Neural cell (in vitro differentiated cells): ENCODE results near the gene RPGRIP1L. TPM values are rescaled to one million over a fixed set of nuclear protein-coding genes. Genes with fewer than 3 reads are reported as not detected.

Source experiments
- H2AFZ ChIP-seq: fragments of 200-600, 300-800 bp; sonication (generic), shearing (Covaris generic); 2 replicates; pipeline ENCODE4 v1.6.0; 2014; ENCODE audit warnings: low read depth, mild to moderate bottlenecking, antibody characterized with exemption, low read length, moderate library complexity
- H3F3A ChIP-seq: fragments of 200-600 bp; shearing (Covaris generic); 2 replicates; pipeline ENCODE4 v1.6.1; 2016; ENCODE audit warnings: mild to moderate bottlenecking, moderate library complexity, mixed read lengths, antibody characterized with exemption, low read length; ENCODE audit not compliant: insufficient read depth, poor library complexity, severe bottlenecking
- H3K27ac ChIP-seq: fragments of 200-600, 300-800 bp; sonication (generic), shearing (Covaris generic); 2 replicates; pipeline ENCODE4 v1.5.1; 2014; ENCODE audit warnings: mild to moderate bottlenecking, low read length, moderate library complexity
- H3K27me3 ChIP-seq: fragments of 300-800, 200-600 bp; sonication (generic), shearing (Covaris generic); 2 replicates; pipeline ENCODE4 v1.6.0; 2014; ENCODE audit warnings: mild to moderate bottlenecking, low read depth, low read length, moderate library complexity; ENCODE audit not compliant: insufficient read depth
- H3K36me3 ChIP-seq: fragments of 300-800, 200-600 bp; sonication (generic), shearing (Covaris generic); 2 replicates; pipeline ENCODE4 v1.5.1; 2014; ENCODE audit warnings: mild to moderate bottlenecking, antibody characterized with exemption, low read length, moderate library complexity; ENCODE audit not compliant: insufficient read depth
- H3K4me2 ChIP-seq: fragments of 300-800, 200-600 bp; sonication (generic), shearing (Covaris generic); 2 replicates; pipeline ENCODE4 v1.6.0; 2014; ENCODE audit warnings: mild to moderate bottlenecking, low read length
- H3K4me3 ChIP-seq: fragments of 300-800, 200-600 bp; sonication (generic), shearing (Covaris generic); 2 replicates; pipeline ENCODE4 v1.5.1; 2014; ENCODE audit warnings: mild to moderate bottlenecking, low read length, moderate library complexity
- H3K79me2 ChIP-seq: fragments of 200-600 bp; shearing (Covaris generic); replicated peaks from 2 replicates; pipeline ENCODE4 v1.6.0; 2014; ENCODE audit warnings: mild to moderate bottlenecking, low read length, moderate library complexity; ENCODE audit not compliant: insufficient read depth
- H3K9ac ChIP-seq: fragments of 300-800, 200-600 bp; sonication (generic), shearing (Covaris generic); 2 replicates; pipeline ENCODE4 v1.6.1; 2016; ENCODE audit warnings: mild to moderate bottlenecking, low read length, mixed read lengths
- H3K9me2 ChIP-seq: fragments of 200-600 bp; shearing (Covaris generic); 2 replicates; pipeline ENCODE4 v1.6.1; 2016; ENCODE audit warnings: mild to moderate bottlenecking, low read length, mixed read lengths; ENCODE audit not compliant: insufficient read depth
- H3K9me3 ChIP-seq: fragments of 200-600, 300-800 bp; sonication (generic), shearing (Covaris generic); 2 replicates; pipeline ENCODE4 v1.6.1; 2016; ENCODE audit warnings: mild to moderate bottlenecking, mixed run types, low read length, moderate library complexity, mixed read lengths
- H4K20me1 ChIP-seq: fragments of 200-600 bp; shearing (Covaris generic); 2 replicates; pipeline ENCODE4 v1.6.1; 2016; ENCODE audit warnings: mild to moderate bottlenecking, mixed run types; ENCODE audit not compliant: insufficient read depth
- EP300 ChIP-seq: fragments of 450-650 bp; conservative IDR thresholded peaks from 2 replicates; pipeline ENCODE4 v1.6.1; 2014; ENCODE audit warnings: antibody characterized with exemption, mild to moderate bottlenecking, moderate library complexity; ENCODE audit not compliant: poor library complexity, severe bottlenecking
- EZH2 ChIP-seq: fragments of 200-600, 300-800 bp; shearing (Covaris generic), sonication (generic); IDR thresholded peaks from 2 replicates; pipeline ENCODE4 v1.6.1; 2014; ENCODE audit warnings: antibody characterized with exemption, low read length, borderline replicate concordance, mild to moderate bottlenecking; ENCODE audit not compliant: insufficient read depth, poor library complexity, severe bottlenecking
- MXI1 ChIP-seq: fragments of 450-650 bp; conservative IDR thresholded peaks from 2 replicates; pipeline ENCODE4 v1.6.1; 2014; ENCODE audit warnings: antibody characterized with exemption, mild to moderate bottlenecking; ENCODE audit not compliant: poor library complexity, severe bottlenecking
- POLR2AphosphoS5 ChIP-seq: IDR thresholded peaks from 2 replicates; pipeline ENCODE4 v1.6.1; 2012
- RAD21 ChIP-seq: fragments of 450-650 bp; conservative IDR thresholded peaks from 2 replicates; pipeline ENCODE4 v1.6.1; 2014; ENCODE audit warnings: antibody characterized with exemption, mild to moderate bottlenecking, moderate library complexity
- SMC3 ChIP-seq: fragments of 450-650 bp; conservative IDR thresholded peaks from 2 replicates; pipeline ENCODE4 v1.6.1; 2014; ENCODE audit warnings: antibody characterized with exemption, mild to moderate bottlenecking, moderate library complexity; ENCODE audit not compliant: poor library complexity
- TAF1 ChIP-seq: IDR thresholded peaks from 2 replicates; pipeline ENCODE4 v1.6.1; 2012; ENCODE audit warnings: low read depth
- polyA plus RNA-seq: library from polyadenylated mRNA; depleted of rRNA; stranded (reverse); fragments of >200 nt; gene quantifications from 2 replicates; pipeline ENCODE4 v1.2.3, GENCODE V29; 2014
- TF ChIP-seq, protein P1 (sequence below): fragments of 450-650 bp; IDR thresholded peaks from 2 replicates; pipeline ENCODE4 v1.5.1; 2014; ENCODE audit warnings: antibody characterized with exemption, mild to moderate bottlenecking, moderate library complexity; ENCODE audit not compliant: poor library complexity, severe bottlenecking
- TF ChIP-seq, protein P2 (sequence below): IDR thresholded peaks from 2 replicates; pipeline ENCODE4 v1.6.1; 2012; ENCODE audit warnings: borderline replicate concordance

RPGRIP1L gene
- polyA plus RNA-seq, 1 donor from 2014 or later: 24.6 TPM

DNA sequence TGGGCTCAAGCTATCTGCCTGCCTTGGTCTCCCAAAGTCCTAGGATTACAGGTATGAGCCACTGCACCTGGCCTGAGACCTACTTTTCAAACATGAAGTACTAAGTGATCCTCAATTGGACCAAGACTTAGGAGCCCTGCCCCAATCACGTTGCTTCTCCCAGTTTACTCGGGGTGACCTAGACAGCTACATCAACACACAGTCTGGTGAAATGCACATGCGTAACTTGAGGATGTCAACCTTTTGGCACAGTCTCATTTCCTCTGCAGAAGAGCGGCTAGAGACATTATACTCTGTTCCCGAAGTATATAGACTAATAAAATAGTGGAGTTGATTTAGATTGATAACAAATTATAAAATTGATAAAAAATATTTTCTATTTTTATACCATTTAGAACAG is 17.4 kb upstream of the RPGRIP1L start:
- no peaks in the 10 kb centered on the region for H3K9me2 ChIP-seq
- no peaks in the 10 kb centered on the region for H3K27me3 ChIP-seq
- peaks cover 17% of the 10 kb centered on the region for H3K79me2 ChIP-seq
- H3K36me3 ChIP-seq: no peaks in the 10 kb centered on the region
- H2AFZ ChIP-seq: no peak overlapping the region
- no peak overlapping the region for H3K4me2 ChIP-seq
- H3F3A ChIP-seq: peaks cover 8% of the 10 kb centered on the region
- no peak overlapping the region for H3K4me3 ChIP-seq
- H3K9me3 ChIP-seq: no peaks in the 10 kb centered on the region
- no peak overlapping the region for H3K9ac ChIP-seq
- no peak overlapping the region for H3K27ac ChIP-seq
- no peaks in the 10 kb centered on the region for H4K20me1 ChIP-seq
- TF ChIP-seq EP300: no peak
- TF ChIP-seq, protein P1, sequence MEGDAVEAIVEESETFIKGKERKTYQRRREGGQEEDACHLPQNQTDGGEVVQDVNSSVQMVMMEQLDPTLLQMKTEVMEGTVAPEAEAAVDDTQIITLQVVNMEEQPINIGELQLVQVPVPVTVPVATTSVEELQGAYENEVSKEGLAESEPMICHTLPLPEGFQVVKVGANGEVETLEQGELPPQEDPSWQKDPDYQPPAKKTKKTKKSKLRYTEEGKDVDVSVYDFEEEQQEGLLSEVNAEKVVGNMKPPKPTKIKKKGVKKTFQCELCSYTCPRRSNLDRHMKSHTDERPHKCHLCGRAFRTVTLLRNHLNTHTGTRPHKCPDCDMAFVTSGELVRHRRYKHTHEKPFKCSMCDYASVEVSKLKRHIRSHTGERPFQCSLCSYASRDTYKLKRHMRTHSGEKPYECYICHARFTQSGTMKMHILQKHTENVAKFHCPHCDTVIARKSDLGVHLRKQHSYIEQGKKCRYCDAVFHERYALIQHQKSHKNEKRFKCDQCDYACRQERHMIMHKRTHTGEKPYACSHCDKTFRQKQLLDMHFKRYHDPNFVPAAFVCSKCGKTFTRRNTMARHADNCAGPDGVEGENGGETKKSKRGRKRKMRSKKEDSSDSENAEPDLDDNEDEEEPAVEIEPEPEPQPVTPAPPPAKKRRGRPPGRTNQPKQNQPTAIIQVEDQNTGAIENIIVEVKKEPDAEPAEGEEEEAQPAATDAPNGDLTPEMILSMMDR: no peak
- TF ChIP-seq RAD21: no peak
- no peak for TF ChIP-seq SMC3

DNA sequence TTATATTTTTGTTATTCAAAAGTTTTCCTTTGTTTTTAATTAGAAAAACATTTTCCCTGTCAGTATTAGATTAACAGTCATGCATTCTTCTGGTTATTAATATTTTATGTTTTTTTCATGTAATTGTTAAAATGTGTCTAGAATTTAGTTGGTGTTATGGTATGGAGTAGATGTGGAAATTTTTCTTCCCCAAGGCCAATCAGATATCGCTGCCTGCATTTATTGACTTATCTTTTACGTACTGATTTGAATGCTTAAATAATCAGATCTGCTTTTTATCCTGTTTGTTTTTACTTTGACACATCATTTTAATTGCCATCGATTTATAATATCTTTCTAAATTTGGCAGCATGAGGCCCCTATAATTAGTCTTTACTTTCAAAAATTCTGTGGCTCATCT is 13.9 kb upstream of the RPGRIP1L start:
- Histone ChIP-seq H3K79me2 (peaks cover 17% of the 10 kb centered on the region), H4K20me1 (no peaks in the 10 kb centered on the region), H3F3A (peaks cover 15% of the 10 kb centered on the region), H3K9ac (no peak overlapping the region), H3K4me3 (no peak overlapping the region), H3K27ac (no peak overlapping the region), H3K36me3 (no peaks in the 10 kb centered on the region), H3K4me2 (no peak overlapping the region), H2AFZ (no peak overlapping the region), H3K9me3 (no peaks in the 10 kb centered on the region), H3K27me3 (no peaks in the 10 kb centered on the region), H3K9me2 (no peaks in the 10 kb centered on the region)
- TF ChIP-seq TAF1 (no peak), POLR2AphosphoS5 (no peak), MXI1 (no peak), EP300 (no peak), EZH2 (no peak), RAD21 (no peak), SMC3 (no peak)
- TF ChIP-seq, protein P2, sequence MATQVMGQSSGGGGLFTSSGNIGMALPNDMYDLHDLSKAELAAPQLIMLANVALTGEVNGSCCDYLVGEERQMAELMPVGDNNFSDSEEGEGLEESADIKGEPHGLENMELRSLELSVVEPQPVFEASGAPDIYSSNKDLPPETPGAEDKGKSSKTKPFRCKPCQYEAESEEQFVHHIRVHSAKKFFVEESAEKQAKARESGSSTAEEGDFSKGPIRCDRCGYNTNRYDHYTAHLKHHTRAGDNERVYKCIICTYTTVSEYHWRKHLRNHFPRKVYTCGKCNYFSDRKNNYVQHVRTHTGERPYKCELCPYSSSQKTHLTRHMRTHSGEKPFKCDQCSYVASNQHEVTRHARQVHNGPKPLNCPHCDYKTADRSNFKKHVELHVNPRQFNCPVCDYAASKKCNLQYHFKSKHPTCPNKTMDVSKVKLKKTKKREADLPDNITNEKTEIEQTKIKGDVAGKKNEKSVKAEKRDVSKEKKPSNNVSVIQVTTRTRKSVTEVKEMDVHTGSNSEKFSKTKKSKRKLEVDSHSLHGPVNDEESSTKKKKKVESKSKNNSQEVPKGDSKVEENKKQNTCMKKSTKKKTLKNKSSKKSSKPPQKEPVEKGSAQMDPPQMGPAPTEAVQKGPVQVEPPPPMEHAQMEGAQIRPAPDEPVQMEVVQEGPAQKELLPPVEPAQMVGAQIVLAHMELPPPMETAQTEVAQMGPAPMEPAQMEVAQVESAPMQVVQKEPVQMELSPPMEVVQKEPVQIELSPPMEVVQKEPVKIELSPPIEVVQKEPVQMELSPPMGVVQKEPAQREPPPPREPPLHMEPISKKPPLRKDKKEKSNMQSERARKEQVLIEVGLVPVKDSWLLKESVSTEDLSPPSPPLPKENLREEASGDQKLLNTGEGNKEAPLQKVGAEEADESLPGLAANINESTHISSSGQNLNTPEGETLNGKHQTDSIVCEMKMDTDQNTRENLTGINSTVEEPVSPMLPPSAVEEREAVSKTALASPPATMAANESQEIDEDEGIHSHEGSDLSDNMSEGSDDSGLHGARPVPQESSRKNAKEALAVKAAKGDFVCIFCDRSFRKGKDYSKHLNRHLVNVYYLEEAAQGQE: no peak
- TF ChIP-seq, protein P1: no peak
